HepG2 (cell line): Measurements from ENCODE around the gene FAM222B. TPM values are rescaled to one million over a fixed set of nuclear protein-coding genes. Genes with fewer than 3 reads are reported as not detected.

ENCODE experiments used
- HMGA1 ChIP-seq: sonication (generic); formaldehyde crosslinking; conservative IDR thresholded peaks from 2 replicates; pipeline ENCODE4 v1.4.0; 2020; ENCODE audit warnings: missing genetic modification reagents
- KDM5B ChIP-seq: sonication (generic); formaldehyde crosslinking; IDR thresholded peaks from 2 replicates; pipeline ENCODE4 v1.4.0; 2020; ENCODE audit warnings: missing genetic modification reagents, mild to moderate bottlenecking, borderline replicate concordance
- MAFF ChIP-seq: IDR thresholded peaks from 2 replicates; pipeline ENCODE4 v1.6.1; 2011; ENCODE audit warnings: low read depth, low read length, improper control_type of control experiment
- NFRKB ChIP-seq: fragments of 450-650 bp; IDR thresholded peaks from 2 replicates; pipeline ENCODE4 v1.6.1; 2017
- SRSF1 ChIP-seq: fragments of 200-400 bp; formaldehyde crosslinking; optimal IDR thresholded peaks from 2 replicates; pipeline ENCODE3; 2017; ENCODE audit warnings: mild to moderate bottlenecking, low read depth, low read length, moderate library complexity
- ZBTB21 ChIP-seq: sonication (generic); formaldehyde crosslinking; IDR thresholded peaks from 2 replicates; pipeline ENCODE4 v1.4.0; 2020; ENCODE audit warnings: missing genetic modification reagents
- ZNF121 ChIP-seq: sonication (generic); formaldehyde crosslinking; IDR thresholded peaks from 2 replicates; pipeline ENCODE4 v1.5.0; 2020; ENCODE audit warnings: mild to moderate bottlenecking, missing genetic modification reagents
- ZNF282 ChIP-seq: fragments of 450-650 bp; IDR thresholded peaks from 2 replicates; pipeline ENCODE4 v1.6.1; 2018; ENCODE audit not compliant: partially characterized antibody
- ZNF530 ChIP-seq: sonication (generic); formaldehyde crosslinking; IDR thresholded peaks from 2 replicates; pipeline ENCODE4 v1.5.0; 2020; ENCODE audit warnings: low read depth, mild to moderate bottlenecking, missing genetic modification reagents
- ZNF557 ChIP-seq: sonication (generic); formaldehyde crosslinking; IDR thresholded peaks from 2 replicates; pipeline ENCODE4 v1.4.0; 2020; ENCODE audit warnings: missing genetic modification reagents
- ZNF564 ChIP-seq: sonication (generic); formaldehyde crosslinking; IDR thresholded peaks from 2 replicates; pipeline ENCODE4 v1.8.1; 2023; ENCODE audit warnings: mild to moderate bottlenecking, missing genetic modification reagents
- ZNF660 ChIP-seq: sonication (generic); formaldehyde crosslinking; IDR thresholded peaks from 2 replicates; pipeline ENCODE4 v1.5.1; 2020; ENCODE audit warnings: mild to moderate bottlenecking, low read depth, missing genetic modification reagents, borderline replicate concordance
- ZNF703 ChIP-seq: sonication (generic); formaldehyde crosslinking; IDR thresholded peaks from 2 replicates; pipeline ENCODE4 v1.5.1; 2020; ENCODE audit warnings: missing genetic modification reagents, mild to moderate bottlenecking, moderate library complexity, borderline replicate concordance
- ZNF883 ChIP-seq: sonication (generic); formaldehyde crosslinking; IDR thresholded peaks from 2 replicates; pipeline ENCODE4 v1.5.1; 2020; ENCODE audit warnings: mild to moderate bottlenecking, missing genetic modification reagents; ENCODE audit errors: not compliant biosample characterization
- ZSCAN9 ChIP-seq: IDR thresholded peaks from 2 replicates; pipeline ENCODE4 v1.6.1; 2016; ENCODE audit warnings: borderline replicate concordance
- polyA plus RNA-seq, 8 experiments: library from polyadenylated mRNA; depleted of rRNA in 3 of 8; stranded (reverse) in 7 of 8; unstranded in 1 of 8; fragments of >200 nt; fragmentation: Illumina TruSeq in 4 of 8; extraction: Trizol in 4 of 8; gene quantifications; 2 replicates each; pipeline versions ENCODE4 v1.2.1 to v1.2.3, GENCODE V29; 2011 to 2016; ENCODE audit warnings: low read depth in 4 of 8, missing spikeins in 1 of 8, mixed read lengths in 1 of 8; ENCODE audit not compliant: insufficient read depth in 1 of 8
- total RNA-seq, 5 experiments: library from RNA; depleted of rRNA; stranded (reverse); fragments of >200 nt; fragmentation: Illumina TruSeq; extraction: Trizol; gene quantifications; 2 replicates each; pipeline ENCODE4 v1.2.3, GENCODE V29; 2016; ENCODE audit warnings: low read depth in 1 of 5
- TF ChIP-seq, protein P1 (sequence below): sonication (generic); formaldehyde crosslinking; IDR thresholded peaks from 2 replicates; pipeline ENCODE4 v1.8.0; 2022; ENCODE audit warnings: mild to moderate bottlenecking, missing genetic modification reagents; ENCODE audit not compliant: insufficient replicate concordance
- TF ChIP-seq, protein P2 (sequence below): sonication (generic); formaldehyde crosslinking; IDR thresholded peaks from 2 replicates; pipeline ENCODE4 v1.4.0; 2020; ENCODE audit warnings: missing genetic modification reagents
- TF ChIP-seq, protein P3 (sequence below), 2 experiments: sonication (generic) in 1 of 2; formaldehyde crosslinking in 1 of 2; IDR thresholded peaks; 2 replicates each; pipeline versions ENCODE4 v1.4.0 to v1.6.1; 2018 to 2020; ENCODE audit warnings: missing genetic modification reagents in 2 of 2, borderline replicate concordance in 1 of 2, low read depth in 1 of 2, mild to moderate bottlenecking in 1 of 2, missing biosample characterization in 1 of 2
- TF ChIP-seq, protein P4 (sequence below): sonication (generic); formaldehyde crosslinking; conservative IDR thresholded peaks from 2 replicates; pipeline ENCODE4 v1.4.0; 2020; ENCODE audit warnings: missing genetic modification reagents
- TF ChIP-seq, protein P5 (sequence below): sonication (generic); formaldehyde crosslinking; conservative IDR thresholded peaks from 2 replicates; pipeline ENCODE4 v1.4.0; 2020; ENCODE audit warnings: missing genetic modification reagents

Gene FAM222B
- total and polyA plus RNA-seq, 2 of the 13 experiments (the other 11 are each of a cell fraction or from before 2014, with no cell fraction given): 3.5 to 7.3 TPM

DNA sequence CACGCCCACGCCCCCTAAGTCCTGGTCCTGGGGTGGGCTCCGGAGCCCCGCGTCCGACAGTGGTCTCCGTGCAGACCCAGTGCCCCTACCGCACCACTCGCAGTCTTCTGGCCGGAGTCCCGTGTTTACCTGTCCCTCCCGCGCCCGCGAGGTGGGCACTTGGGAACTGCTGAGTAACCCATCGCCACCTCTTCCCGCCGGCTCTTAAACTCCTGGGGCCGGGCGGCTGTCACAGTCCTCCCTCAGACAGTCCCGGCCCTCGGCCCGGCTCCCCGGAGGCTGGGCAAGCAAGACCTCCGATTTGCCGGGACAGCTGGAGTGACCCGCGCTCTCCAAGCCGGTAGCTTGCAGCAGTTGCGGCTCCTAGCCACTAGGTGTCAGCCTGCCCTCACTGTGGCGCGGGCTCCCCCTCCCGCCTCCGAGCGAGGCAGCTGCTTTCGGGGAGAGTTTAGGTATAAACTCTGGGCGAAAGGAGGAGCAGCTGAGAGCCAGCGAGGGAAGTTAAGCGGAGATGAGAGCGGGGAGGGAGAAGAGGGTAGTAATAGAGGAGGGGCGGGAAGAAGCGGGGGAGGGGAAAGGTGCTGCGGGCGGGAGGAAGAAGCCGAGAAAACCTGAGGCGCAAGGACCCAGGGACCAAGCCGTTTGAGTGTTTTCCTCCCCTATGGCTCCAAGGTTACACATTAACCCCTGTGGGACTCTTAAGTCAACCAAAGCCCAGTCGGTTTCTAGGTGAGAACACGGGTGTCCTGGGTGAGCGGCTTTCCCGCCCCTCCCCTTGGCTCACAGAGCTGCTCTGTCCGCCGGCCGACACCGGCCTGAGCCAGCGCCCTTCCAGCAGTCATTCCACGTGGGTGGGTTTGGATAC lies 115.7 kb downstream of the FAM222B start (continued):
- TF ChIP-seq ZNF703 (CRISPR knock-in tag): no peak
- TF ChIP-seq, protein P1, sequence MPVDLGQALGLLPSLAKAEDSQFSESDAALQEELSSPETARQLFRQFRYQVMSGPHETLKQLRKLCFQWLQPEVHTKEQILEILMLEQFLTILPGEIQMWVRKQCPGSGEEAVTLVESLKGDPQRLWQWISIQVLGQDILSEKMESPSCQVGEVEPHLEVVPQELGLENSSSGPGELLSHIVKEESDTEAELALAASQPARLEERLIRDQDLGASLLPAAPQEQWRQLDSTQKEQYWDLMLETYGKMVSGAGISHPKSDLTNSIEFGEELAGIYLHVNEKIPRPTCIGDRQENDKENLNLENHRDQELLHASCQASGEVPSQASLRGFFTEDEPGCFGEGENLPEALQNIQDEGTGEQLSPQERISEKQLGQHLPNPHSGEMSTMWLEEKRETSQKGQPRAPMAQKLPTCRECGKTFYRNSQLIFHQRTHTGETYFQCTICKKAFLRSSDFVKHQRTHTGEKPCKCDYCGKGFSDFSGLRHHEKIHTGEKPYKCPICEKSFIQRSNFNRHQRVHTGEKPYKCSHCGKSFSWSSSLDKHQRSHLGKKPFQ (CRISPR knock-in tag): no peak
- TF ChIP-seq, protein P2, sequence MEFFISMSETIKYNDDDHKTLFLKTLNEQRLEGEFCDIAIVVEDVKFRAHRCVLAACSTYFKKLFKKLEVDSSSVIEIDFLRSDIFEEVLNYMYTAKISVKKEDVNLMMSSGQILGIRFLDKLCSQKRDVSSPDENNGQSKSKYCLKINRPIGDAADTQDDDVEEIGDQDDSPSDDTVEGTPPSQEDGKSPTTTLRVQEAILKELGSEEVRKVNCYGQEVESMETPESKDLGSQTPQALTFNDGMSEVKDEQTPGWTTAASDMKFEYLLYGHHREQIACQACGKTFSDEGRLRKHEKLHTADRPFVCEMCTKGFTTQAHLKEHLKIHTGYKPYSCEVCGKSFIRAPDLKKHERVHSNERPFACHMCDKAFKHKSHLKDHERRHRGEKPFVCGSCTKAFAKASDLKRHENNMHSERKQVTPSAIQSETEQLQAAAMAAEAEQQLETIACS (CRISPR knock-in tag): no peak
- TF ChIP-seq ZNF883 (CRISPR knock-in tag): no peak
- TF ChIP-seq ZNF557 (CRISPR knock-in tag): no peak
- TF ChIP-seq, protein P3, sequence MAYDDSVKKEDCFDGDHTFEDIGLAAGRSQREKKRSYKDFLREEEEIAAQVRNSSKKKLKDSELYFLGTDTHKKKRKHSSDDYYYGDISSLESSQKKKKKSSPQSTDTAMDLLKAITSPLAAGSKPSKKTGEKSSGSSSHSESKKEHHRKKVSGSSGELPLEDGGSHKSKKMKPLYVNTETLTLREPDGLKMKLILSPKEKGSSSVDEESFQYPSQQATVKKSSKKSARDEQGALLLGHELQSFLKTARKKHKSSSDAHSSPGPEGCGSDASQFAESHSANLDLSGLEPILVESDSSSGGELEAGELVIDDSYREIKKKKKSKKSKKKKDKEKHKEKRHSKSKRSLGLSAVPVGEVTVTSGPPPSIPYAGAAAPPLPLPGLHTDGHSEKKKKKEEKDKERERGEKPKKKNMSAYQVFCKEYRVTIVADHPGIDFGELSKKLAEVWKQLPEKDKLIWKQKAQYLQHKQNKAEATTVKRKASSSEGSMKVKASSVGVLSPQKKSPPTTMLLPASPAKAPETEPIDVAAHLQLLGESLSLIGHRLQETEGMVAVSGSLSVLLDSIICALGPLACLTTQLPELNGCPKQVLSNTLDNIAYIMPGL (CRISPR knock-in tag; IDR thresholded peaks at IDR 0.05; ENCODE audit: borderline replicate concordance in 1 of 2, low read depth in 1 of 2): peak; percentile 96 to 97
- no peak for TF ChIP-seq ZBTB21
- TF ChIP-seq, protein P4, sequence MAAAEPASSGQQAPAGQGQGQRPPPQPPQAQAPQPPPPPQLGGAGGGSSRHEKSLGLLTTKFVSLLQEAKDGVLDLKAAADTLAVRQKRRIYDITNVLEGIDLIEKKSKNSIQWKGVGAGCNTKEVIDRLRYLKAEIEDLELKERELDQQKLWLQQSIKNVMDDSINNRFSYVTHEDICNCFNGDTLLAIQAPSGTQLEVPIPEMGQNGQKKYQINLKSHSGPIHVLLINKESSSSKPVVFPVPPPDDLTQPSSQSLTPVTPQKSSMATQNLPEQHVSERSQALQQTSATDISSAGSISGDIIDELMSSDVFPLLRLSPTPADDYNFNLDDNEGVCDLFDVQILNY (CRISPR knock-in tag): no peak
- TF ChIP-seq ZNF121: no peak
- no peak for TF ChIP-seq ZNF530 (CRISPR knock-in tag)
- no peak for TF ChIP-seq ZNF564 (CRISPR knock-in tag)
- no peak for TF ChIP-seq MAFF
- TF ChIP-seq ZSCAN9 (CRISPR knock-in tag): peak; percentile 49; the same call in 1 of the 2 replicates
- TF ChIP-seq, protein P5, sequence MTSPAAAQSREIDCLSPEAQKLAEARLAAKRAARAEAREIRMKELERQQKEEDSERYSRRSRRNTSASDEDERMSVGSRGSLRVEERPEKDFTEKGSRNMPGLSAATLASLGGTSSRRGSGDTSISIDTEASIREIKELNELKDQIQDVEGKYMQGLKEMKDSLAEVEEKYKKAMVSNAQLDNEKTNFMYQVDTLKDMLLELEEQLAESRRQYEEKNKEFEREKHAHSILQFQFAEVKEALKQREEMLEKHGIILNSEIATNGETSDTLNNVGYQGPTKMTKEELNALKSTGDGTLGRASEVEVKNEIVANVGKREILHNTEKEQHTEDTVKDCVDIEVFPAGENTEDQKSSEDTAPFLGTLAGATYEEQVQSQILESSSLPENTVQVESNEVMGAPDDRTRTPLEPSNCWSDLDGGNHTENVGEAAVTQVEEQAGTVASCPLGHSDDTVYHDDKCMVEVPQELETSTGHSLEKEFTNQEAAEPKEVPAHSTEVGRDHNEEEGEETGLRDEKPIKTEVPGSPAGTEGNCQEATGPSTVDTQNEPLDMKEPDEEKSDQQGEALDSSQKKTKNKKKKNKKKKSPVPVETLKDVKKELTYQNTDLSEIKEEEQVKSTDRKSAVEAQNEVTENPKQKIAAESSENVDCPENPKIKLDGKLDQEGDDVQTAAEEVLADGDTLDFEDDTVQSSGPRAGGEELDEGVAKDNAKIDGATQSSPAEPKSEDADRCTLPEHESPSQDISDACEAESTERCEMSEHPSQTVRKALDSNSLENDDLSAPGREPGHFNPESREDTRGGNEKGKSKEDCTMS (CRISPR knock-in tag): no peak
- TF ChIP-seq KDM5B (CRISPR knock-in tag): no peak
- no peak for TF ChIP-seq SRSF1
- TF ChIP-seq NFRKB: no peak
- no peak for TF ChIP-seq HMGA1 (CRISPR knock-in tag)
- no peak for TF ChIP-seq ZNF660
- TF ChIP-seq ZNF282: no peak
